GM12878 (cell line): ENCODE results near the gene RAB7B.

Source experiments
- BCL11A ChIP-seq: IDR thresholded peaks from 2 replicates; pipeline ENCODE4 v1.6.1; 2011; ENCODE audit warnings: low read depth, low read length
- FOS ChIP-seq: IDR thresholded peaks from 3 replicates; pipeline ENCODE4 v1.6.1; 2011; ENCODE audit warnings: borderline replicate concordance; ENCODE audit not compliant: insufficient read length; ENCODE audit errors: extremely low read depth
- JUNB ChIP-seq: IDR thresholded peaks from 2 replicates; pipeline ENCODE4 v1.6.1; 2016; ENCODE audit warnings: antibody characterized with exemption, mild to moderate bottlenecking
- POLR2A ChIP-seq: IDR thresholded peaks from 2 replicates; pipeline ENCODE4 v1.6.1; 2011; ENCODE audit warnings: low read depth, mild to moderate bottlenecking, low read length
- TARDBP ChIP-seq: IDR thresholded peaks from 2 replicates; pipeline ENCODE4 v1.6.1; 2016; ENCODE audit warnings: borderline replicate concordance
- ZNF274 ChIP-seq: IDR thresholded peaks from one replicate; pipeline ENCODE4 v1.8.0; 2011; ENCODE audit not compliant: insufficient read length, insufficient read depth
- TF ChIP-seq, protein P1 (sequence below), 3 experiments: IDR thresholded peaks in 2 of 3; conservative IDR thresholded peaks in 1 of 3; 2 replicates each; pipeline ENCODE4 v1.5.1; 2011; ENCODE audit warnings: low read depth in 3 of 3, low read length in 3 of 3, mild to moderate bottlenecking in 3 of 3, control low read depth in 2 of 3, moderate library complexity in 2 of 3, inconsistent platforms in 1 of 3, mixed read lengths in 1 of 3; ENCODE audit not compliant: control insufficient read depth in 2 of 3, insufficient read depth in 1 of 3; ENCODE audit errors: extremely low read depth in 1 of 3
- TF ChIP-seq, protein P2 (sequence below): fragments of 450-650 bp; IDR thresholded peaks from 2 replicates; pipeline ENCODE4 v1.6.1; 2017; ENCODE audit warnings: antibody characterized with exemption, mild to moderate bottlenecking, moderate library complexity

GRCh38 chr1:205950280-205950679 lies 52.9 kb downstream of the RAB7B start:
- TF ChIP-seq BCL11A (no peak), JUNB (no peak), POLR2A (no peak), FOS (no peak), TARDBP (no peak), ZNF274 (no peak)
- TF ChIP-seq, protein P1, sequence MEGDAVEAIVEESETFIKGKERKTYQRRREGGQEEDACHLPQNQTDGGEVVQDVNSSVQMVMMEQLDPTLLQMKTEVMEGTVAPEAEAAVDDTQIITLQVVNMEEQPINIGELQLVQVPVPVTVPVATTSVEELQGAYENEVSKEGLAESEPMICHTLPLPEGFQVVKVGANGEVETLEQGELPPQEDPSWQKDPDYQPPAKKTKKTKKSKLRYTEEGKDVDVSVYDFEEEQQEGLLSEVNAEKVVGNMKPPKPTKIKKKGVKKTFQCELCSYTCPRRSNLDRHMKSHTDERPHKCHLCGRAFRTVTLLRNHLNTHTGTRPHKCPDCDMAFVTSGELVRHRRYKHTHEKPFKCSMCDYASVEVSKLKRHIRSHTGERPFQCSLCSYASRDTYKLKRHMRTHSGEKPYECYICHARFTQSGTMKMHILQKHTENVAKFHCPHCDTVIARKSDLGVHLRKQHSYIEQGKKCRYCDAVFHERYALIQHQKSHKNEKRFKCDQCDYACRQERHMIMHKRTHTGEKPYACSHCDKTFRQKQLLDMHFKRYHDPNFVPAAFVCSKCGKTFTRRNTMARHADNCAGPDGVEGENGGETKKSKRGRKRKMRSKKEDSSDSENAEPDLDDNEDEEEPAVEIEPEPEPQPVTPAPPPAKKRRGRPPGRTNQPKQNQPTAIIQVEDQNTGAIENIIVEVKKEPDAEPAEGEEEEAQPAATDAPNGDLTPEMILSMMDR (IDR thresholded peaks at IDR 0.05 in 2 of 3, conservative IDR thresholded peaks at IDR 0.05 in 1 of 3; ENCODE audit: control insufficient read depth in 2 of 3, extremely low read depth in 1 of 3, insufficient read depth in 1 of 3, low read depth in 3 of 3, low read length in 3 of 3), result no peak
- TF ChIP-seq, protein P2, sequence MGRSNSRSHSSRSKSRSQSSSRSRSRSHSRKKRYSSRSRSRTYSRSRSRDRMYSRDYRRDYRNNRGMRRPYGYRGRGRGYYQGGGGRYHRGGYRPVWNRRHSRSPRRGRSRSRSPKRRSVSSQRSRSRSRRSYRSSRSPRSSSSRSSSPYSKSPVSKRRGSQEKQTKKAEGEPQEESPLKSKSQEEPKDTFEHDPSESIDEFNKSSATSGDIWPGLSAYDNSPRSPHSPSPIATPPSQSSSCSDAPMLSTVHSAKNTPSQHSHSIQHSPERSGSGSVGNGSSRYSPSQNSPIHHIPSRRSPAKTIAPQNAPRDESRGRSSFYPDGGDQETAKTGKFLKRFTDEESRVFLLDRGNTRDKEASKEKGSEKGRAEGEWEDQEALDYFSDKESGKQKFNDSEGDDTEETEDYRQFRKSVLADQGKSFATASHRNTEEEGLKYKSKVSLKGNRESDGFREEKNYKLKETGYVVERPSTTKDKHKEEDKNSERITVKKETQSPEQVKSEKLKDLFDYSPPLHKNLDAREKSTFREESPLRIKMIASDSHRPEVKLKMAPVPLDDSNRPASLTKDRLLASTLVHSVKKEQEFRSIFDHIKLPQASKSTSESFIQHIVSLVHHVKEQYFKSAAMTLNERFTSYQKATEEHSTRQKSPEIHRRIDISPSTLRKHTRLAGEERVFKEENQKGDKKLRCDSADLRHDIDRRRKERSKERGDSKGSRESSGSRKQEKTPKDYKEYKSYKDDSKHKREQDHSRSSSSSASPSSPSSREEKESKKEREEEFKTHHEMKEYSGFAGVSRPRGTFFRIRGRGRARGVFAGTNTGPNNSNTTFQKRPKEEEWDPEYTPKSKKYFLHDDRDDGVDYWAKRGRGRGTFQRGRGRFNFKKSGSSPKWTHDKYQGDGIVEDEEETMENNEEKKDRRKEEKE, result no peak
